ENCODE results near the gene TTC22.

The TTC22 gene

GRCh38 chr1:54812801-54813484, 11.8 kb upstream of the TTC22 start:
- no peak overlapping the region for H3K4me3 ChIP-seq (ENCODE audit: low read length)
- DNase-seq (ENCODE audit: low read depth), result no peak
- TF ChIP-seq, protein P1, sequence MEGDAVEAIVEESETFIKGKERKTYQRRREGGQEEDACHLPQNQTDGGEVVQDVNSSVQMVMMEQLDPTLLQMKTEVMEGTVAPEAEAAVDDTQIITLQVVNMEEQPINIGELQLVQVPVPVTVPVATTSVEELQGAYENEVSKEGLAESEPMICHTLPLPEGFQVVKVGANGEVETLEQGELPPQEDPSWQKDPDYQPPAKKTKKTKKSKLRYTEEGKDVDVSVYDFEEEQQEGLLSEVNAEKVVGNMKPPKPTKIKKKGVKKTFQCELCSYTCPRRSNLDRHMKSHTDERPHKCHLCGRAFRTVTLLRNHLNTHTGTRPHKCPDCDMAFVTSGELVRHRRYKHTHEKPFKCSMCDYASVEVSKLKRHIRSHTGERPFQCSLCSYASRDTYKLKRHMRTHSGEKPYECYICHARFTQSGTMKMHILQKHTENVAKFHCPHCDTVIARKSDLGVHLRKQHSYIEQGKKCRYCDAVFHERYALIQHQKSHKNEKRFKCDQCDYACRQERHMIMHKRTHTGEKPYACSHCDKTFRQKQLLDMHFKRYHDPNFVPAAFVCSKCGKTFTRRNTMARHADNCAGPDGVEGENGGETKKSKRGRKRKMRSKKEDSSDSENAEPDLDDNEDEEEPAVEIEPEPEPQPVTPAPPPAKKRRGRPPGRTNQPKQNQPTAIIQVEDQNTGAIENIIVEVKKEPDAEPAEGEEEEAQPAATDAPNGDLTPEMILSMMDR (conservative IDR thresholded peaks at IDR 0.05; ENCODE audit: low read depth, low read length), result no peak

DNA sequence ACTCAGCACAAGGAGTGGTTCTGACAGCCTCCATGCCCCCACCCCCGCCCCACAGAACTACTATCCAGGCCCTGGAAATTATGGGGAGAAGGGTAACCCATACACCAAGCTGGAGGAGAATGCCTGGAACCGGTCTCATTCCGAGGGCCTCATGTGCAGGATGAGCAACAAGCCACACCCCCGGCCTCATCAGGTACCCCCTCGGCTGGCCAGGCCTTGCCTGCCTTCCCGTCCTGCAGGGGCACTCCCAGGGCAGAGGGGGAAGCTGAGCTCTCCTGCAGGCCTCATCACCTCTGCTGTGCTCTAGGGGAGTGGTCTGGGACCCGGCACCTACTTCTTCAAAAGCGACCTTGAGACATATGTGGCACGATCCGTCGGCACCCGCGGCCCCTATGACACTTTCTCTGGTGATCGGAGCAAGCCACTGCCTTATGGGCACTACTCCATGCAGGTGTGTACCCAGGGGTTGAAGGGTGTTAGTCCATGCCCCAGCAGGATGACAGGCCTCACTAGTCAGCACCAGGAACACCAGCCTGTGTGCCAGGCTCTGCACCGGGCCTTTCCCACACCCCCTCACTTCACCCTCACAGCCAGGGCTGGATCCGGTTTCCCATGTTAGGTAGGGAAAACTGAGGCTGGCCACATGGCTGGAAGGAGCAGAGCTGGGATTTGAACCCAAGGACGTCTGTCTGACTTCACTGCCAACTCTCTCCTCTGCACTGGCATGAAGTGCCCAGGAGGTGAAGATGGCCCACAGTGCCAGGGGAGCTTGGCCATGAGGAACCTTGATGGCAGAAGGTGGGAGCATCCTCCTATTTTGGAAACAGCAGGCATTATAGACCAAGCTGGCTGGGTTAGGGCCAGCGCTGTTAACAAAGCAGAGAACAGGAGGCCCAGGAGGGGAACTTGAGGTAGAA, 10.9 kb upstream of the TTC22 start:
- TF ChIP-seq, protein P1 (conservative IDR thresholded peaks at IDR 0.05; ENCODE audit: low read depth, low read length), result no peak
- DNase-seq (ENCODE audit: low read depth), result no peak
- no peak overlapping the region for H3K4me3 ChIP-seq (ENCODE audit: low read length)

- DNase-seq (ENCODE audit: low read depth), result no peak
- H3K4me3 ChIP-seq (ENCODE audit: low read length), result no peak overlapping the region
- TF ChIP-seq, protein P1 (conservative IDR thresholded peaks at IDR 0.05; ENCODE audit: low read depth, low read length), result no peak
Measured at GRCh38 chr1:54811066-54811465, 9.9 kb upstream of the TTC22 start.

DNA sequence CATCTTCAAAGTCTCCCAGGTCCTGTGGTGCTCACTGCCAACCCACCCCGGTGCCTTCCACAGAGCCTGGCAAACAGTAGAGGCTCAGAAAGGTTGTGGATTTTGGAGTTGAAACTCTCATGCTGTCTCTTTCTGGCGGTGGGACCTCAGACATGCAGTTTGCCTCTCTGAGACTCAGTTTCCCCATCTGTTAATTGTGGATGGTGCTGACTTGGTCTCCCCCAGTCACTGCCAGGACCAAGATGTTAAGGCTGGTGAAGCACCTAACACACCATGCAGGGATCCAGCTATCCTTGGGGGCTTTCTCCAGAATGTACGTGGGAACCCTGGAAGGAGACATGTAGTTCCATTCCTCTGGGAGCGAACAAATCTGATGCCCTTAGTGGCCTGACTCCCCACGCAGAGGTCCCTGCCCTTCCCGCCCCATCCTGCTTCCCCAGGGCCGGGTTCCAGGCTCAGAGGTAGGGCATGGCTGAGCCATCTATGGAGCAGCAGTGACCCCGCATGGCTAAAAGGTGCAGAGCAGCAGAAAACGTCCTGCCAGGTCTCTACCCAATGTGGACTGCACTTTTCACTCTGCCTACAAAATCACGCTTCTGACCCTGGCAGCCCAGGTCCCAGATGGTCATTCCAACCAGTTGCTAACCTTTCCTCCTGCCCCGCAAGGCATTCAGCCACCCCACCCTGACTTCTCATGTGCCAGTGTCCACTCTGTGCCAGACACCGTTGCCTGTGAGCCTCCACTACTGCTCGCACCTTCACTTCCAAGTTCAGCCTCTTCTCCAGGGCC, 9.2 kb upstream of the TTC22 start:
- TF ChIP-seq, protein P1 (conservative IDR thresholded peaks at IDR 0.05; ENCODE audit: low read depth, low read length), result peak; percentile 87
- no peak for DNase-seq (ENCODE audit: low read depth)
- H3K4me3 ChIP-seq (ENCODE audit: low read length), result no peak overlapping the region

DNA sequence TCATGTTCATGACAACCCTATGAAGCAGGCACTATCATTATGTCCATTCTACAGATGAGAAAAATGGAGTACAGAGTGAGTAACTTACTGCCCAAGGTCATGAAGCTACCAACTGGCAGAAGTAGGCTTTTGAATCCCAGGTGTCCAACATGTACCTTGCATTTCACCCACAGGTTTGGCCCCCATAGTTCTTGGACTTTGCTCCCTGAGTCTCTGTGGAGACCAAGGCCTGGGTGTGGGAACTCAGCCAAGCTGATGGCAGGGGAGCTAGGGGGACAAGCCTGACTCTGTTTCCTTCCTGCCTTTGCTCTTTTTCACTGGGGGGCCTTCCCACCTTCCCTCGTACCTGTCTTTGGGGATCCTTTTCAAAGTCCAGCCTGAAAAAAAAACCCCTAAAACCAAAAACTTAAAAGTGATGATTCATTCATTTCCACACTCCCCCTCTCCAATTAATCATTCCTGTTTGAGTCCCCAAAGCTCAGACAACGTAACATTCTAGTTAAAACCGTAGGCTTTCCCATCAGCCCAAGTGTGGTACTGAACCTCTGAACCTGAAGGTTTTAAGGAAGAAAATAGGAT, 8.5 kb upstream of the TTC22 start:
- DNase-seq (ENCODE audit: low read depth), result no peak
- H3K4me3 ChIP-seq (ENCODE audit: low read length), result no peak overlapping the region
- TF ChIP-seq, protein P1 (conservative IDR thresholded peaks at IDR 0.05; ENCODE audit: low read depth, low read length), result no peak

DNA sequence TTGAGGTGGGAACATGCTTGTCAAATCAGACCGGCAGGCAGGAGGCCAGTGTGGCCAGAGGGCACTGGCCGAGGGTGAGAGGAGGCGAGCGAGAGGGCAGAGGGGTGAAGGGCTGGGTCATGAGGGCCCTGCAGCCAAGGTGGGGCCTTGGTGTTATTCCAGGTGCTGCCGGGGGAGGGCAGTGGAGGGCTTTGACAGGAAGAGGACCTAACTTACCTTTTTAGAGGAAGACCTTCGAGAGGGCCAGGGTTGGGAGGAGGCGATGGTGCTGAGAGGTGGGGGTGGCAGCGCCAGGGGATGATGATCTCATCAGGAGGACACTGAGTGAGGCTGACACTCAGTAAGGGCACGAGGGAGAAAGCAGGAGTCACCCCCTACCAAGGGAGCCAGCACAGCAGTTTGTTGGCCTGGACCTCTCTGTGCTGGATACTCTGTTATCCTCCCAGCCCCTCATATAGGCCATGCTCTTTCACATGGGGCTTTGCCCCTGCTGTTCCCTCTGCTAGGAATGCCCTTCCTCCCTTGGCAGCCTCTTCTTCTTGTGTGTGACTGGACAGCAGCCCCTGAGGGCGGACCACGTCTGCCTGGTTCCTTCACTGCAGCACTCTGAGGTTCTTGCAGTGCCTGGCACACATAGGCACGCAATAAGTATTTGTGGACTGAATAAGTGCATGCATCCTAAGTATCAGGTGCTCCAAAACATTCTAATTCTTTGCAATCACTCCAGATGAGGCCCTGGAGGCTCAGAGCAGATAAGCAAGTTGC, 7.5 kb upstream of the TTC22 start:
- TF ChIP-seq, protein P1 (conservative IDR thresholded peaks at IDR 0.05; ENCODE audit: low read depth, low read length), result peak; percentile 49
- no peak for DNase-seq (ENCODE audit: low read depth)
- H3K4me3 ChIP-seq (ENCODE audit: low read length), result no peak overlapping the region

All from retinal pigment epithelial cell (primary cell).